NAMALWA (cell line): ENCODE data around the gene FBXW11.
A peak's percentile ranks its signal among the peaks of the same experiment; 100 is the strongest.
"Not testable (repeated sequence)": the region's sequence is repeated elsewhere in the genome, so short reads cannot be mapped to it uniquely, and the experiment has no call there.

ENCODE experiments used
- DNase-seq: peaks from one replicate; pipeline ENCODE4 v3.0.0-alpha.2; 2015; ENCODE audit warnings: low spot score

Gene FBXW11

DNA sequence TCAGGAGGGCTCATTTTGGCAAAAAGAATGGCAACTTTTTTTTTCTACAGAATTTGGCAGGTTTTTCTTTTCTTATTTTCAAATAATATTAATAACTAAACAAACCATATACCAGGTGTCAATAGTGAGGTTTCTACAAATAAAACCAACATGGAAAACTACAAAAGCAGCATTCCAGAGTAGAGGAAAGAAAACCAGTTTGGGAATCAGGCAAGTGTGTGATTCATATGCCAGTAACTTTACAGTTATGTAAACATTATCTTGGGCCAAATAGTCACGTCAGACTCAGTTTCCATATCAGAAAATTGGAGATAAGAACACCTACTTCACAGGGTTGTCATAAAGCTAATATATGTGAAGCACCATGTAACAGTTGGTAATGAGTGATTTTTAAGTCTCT is 51.7 kb downstream of the FBXW11 start:
- no peak for DNase-seq

DNA sequence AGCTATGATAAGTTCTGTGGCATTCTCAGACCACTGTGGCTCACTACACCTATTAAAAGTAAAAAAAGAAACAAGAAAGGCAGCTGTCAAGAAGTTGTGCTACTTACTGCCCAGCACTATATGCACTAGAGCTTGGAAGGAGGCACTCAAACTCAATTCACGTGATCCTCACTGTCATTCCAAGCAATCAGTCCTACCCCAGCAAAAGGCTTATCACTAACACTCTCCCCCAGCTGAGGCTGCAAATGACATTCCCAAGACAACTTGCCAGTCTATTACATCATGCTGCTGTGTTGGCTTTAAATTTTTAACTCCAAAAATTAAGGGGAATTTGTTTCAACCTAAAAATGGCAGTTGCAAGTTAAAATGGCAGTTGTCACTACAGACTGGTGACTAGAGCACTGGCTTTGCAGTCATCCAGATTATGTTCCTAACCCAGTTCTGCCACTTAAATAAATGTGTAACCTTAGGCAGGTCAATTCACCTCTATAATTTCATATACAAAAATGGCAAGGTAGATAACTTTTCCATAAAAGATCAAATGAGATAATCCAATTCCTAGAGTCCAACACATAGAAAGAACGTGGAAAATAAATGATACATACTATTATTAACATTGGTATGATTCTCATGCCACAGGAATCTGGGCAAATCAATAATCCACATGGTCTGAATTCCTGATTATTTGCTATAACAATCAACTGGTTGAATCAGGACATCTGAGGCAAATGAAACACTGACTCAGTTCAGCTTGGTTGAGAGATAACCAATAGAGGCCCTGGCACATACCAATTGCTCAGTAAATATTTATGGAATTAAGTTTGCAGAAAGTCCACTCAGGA is 52.4 kb downstream of the FBXW11 start:
- no peak for DNase-seq

DNA sequence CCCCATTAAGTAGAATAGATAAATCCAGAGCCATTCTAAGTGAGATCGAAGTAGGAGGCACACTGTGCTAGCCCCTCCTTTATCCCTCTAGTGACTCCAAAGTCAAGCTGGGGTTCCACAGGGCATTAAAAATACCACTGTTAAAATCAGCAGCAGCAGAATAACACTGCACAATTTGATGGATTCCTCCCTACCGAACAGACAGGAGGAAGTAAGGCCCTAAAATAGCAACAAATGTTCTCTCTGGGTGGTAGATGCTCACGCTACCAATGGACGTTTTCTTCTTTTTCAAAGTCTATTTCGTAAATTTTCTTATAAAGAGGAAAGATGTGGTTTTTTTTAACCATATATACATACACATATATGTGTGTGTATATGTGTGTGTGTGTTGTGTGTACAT is 54.4 kb downstream of the FBXW11 start:
- DNase-seq: no peak

GRCh38 chr5:171951218-171951617 is 55.2 kb downstream of the FBXW11 start:
- DNase-seq: no peak

- DNase-seq: no peak
Measured at GRCh38 chr5:171946000-171946781, 60.2 kb downstream of the FBXW11 start.

GRCh38 chr5:171945476-171945875 is 61.0 kb downstream of the FBXW11 start:
- DNase-seq: no peak

- DNase-seq: no peak
Measured at GRCh38 chr5:171945066-171945465, 61.4 kb downstream of the FBXW11 start.

DNA sequence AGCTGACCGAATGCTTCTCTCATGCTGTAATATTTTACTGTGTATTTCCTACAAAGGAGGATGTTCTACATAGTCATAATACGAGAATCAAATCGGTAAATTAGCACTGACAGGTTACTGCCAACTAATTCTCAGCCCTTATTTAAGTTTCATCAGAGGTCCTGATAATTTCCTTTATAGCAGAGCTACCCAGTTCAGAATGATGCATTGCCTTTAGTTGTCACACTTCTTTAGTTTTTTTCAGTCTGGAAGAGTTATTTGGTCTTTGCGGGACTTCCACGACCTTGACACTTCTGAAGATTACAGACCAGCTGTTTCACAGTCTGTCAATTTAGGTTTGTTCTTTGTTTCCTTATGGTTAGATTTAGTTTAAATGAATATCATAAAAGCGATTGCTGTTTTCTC is 64.3 kb downstream of the FBXW11 start:
- not testable (repeated sequence) for DNase-seq

DNA sequence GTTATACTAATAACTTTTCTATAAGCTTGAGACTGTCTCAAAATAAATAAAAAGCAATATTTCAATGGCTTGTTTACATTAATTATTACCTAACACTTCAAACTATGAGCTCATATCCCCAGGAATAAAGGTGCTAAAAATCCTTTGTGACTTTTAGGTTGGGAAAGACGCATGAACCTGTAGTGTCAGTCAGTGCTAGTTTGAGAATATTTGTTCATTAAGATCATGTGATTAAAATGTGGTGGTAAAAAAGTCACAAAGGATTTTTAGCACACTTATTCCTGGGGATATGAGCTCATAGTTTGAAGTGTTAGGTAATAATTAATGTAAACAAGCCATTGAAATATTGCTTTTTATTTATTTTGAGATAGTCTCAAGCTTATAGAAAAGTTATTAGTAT is 64.8 kb downstream of the FBXW11 start:
- DNase-seq: not testable (repeated sequence)

- not testable (repeated sequence) for DNase-seq
Measured at GRCh38 chr5:171941275-171941674, 65.2 kb downstream of the FBXW11 start.

DNA sequence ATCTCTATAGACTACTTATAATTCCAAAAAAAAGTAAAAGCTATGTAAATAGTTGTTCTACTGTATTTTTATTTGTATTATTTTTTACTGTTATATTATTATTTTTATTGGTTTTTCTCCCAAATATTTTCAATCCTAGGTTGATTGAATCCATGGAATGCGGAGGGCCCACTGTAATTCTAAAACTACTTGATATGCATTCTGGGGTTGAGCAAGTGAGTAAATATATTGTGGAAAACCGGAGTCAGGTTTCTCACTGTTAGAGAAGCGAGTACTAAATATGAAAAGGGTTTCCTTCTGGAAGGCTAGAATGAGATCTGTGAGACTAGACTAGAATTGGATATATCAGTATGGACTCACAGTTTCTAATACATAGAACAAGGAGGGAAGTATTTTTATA is 66.5 kb downstream of the FBXW11 start:
- DNase-seq: no peak

- no peak for DNase-seq
Measured at GRCh38 chr5:171938358-171938757, 68.1 kb downstream of the FBXW11 start.

- DNase-seq: no peak
Measured at GRCh38 chr5:171937351-171937750, 69.1 kb downstream of the FBXW11 start.

DNA sequence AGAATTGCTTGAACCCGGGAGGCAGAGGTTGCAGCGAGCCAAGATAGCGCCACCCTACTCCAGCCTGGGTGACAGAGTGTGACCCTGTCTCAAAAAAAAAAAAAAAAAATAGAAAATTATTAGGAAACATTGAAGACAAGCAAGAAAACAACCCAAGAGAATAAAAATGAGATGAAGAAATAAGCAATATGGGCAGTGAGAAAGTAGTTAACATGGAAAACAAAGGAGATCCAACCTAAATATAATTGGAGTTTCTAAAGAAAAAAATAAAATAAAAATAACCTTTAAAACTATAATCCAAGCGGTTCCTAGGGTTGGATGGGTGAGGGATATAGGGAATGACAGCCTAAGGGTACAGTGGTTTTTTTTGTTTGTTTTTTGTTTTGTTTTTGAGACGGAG is 71.9 kb downstream of the FBXW11 start:
- no peak for DNase-seq

DNA sequence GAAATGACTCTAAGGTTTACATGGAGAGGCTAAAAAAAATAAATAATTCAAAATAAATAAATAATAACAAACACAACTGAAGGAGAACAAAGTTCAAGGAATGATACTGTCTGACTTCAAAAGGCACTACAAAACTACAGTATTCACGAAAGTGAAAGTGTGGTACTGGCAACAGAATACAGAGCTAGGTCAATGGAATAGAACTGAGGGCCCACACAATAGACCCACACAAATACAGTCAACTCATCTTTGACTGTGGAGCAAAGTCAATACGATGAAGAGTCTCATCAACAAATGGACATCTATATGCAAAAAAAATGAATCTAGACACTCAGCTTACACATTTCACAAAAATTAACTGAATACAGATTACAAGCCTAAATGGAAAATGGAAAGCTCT is 75.3 kb downstream of the FBXW11 start:
- DNase-seq: no peak

DNA sequence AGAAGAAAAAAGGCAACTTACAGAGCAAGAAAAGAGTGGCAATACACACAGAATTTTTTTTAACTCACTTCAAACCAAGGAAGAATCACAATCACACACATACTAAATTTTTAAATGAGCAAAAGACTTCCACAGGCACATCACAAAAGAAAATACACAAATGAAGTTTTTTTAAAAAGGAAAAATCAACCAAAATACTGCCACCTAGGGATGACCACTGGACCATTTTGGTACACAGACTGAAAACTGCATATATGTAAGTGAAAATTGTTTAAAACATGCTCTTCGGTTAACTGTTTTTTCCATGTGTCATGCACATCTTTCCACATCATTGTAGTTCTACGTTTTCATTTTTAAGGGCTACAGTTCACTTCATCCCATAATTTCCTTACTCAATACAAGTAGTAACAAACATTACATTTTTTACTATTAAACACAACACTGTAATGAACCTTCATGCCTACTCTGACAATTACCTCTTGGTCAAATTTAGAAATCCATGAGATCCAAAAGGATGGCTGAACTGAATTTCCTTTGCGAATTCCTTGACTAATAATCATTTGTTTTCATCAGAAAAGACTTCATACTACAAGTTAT is 79.0 kb downstream of the FBXW11 start:
- DNase-seq: peak; percentile 46

DNA sequence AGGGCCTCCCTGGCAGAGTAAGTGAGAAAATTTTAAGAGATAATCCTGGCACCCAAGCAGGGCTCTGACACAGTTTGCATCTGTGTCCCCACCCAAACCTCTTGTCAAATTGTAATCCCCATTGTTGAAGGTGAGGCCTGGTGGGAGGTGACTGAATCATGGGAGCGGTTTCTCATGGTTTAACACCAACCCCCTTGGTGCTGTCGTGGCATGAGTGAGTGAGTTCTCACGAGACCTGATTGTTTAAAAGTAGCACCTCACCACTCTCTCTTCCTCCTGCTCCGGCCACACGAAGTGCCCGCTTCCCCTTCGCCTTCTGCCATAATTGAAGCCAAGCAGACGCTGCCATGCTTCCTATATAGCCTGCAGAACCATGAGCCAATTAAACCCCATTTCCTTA is 80.1 kb downstream of the FBXW11 start:
- DNase-seq: no peak

DNA sequence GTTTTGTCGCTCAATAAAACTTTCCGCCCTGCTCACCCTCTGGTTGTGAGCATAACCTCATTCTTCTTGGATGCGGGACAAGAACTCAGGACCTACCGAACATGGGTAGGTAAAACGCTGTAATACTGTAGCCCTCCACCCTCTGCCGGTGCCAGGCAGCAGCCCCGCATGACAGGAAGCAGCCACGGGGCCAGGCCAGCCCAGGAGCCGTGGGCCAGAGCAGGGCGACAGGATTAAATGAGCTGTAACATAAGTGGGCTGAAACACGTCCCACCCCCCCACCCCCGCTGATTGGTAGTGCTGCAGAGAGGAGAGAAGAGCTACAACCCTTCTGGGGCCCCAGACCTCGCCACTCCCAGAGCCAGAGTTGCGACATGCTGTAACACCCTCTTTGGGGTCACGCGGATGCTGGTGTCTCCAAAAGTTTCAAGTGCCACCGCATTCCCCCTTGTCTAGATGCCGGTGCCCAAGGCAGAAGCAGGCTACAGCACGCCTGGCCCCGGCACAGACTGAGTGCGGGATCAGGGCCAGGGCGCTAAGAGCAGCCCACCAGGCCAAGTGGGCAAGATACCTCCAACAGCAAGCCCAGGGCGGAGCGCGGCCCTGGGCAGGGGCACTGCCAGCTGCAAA is 81.8 kb downstream of the FBXW11 start:
- DNase-seq: no peak

- DNase-seq: no peak
Measured at GRCh38 chr5:171920765-171921391, 85.6 kb downstream of the FBXW11 start.

GRCh38 chr5:171915700-171916099 is 90.7 kb downstream of the FBXW11 start:
- not testable (repeated sequence) for DNase-seq

DNA sequence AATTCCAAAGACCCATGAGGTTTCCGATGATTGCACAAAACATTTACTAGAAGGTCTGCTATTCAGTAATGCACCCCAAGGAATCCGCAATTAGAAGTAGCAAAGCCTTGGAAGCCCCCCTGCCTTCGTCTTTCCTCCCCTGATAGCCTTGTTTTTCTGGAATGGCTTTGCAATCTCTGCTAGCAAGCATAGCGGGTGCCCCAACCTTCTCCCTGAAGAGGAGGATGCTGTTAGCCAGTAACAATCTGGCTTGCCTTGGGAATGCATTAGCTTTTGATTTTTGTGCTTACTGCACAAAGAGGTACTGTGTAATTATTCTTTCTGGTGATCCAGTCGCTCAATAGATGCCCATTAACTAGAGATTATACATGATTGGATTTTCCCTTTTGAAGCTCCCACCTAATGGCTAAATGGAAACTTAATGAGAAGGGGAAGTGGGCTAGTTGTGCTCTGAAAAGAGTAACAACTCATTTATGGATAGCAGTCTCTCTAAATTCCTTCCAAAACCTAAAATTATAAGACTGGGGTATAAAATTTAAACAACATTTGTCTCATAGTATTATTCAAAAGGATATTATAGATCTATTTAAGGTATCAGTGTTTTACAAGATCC is 91.6 kb downstream of the FBXW11 start:
- DNase-seq: no peak

DNA sequence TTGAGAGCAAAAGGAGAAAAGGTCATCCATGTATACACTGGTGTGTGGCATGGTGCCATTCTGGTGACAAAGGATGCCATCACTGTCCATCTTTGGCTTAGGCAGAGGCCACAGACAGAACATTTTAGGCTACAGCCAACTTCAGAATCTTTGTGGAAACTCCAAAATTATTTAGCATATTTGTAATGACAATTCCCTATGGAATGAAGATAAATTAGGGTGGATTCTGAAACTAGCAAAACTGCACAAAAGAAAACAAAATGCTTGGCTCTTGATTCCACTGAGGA is 92.5 kb downstream of the FBXW11 start:
- no peak for DNase-seq
